Calu3 (cell line): Measurements from ENCODE around the gene SLC44A4. TPM values are rescaled to one million over a fixed set of nuclear protein-coding genes. Genes with fewer than 3 reads are reported as not detected.
A peak's percentile ranks its signal among the peaks of the same experiment; 100 is the strongest.

Experiments used
- BruUV-seq: library from RNA; stranded (reverse); fragments of 400-500 nt; replicated peaks from 2 replicates; lab custom pipeline; 2021; lab: Mats Ljungman, UMichigan
- CTCF ChIA-PET: fragments of 300-600 bp; sonication (Branson Sonifier 250); formaldehyde crosslinking; loops from one replicate; lab custom pipeline; 2022; ENCODE audit warnings: antibody characterized with exemption; lab: Charles Lee
- DNase-seq: peaks from one replicate; pipeline ENCODE4 v3.0.0; 2022
- H3K27ac Mint-ChIP-seq: one replicate; pipeline ENCODE4 v1.8.0; 2022; ENCODE audit warnings: mixed read lengths; ENCODE audit not compliant: unreplicated experiment
- H3K27me3 Mint-ChIP-seq: one replicate; pipeline ENCODE4 v1.8.0; 2022; ENCODE audit warnings: mixed read lengths; ENCODE audit not compliant: unreplicated experiment
- H3K36me3 Mint-ChIP-seq: one replicate; pipeline ENCODE4 v1.8.0; 2022; ENCODE audit warnings: mild to moderate bottlenecking, moderate library complexity, mixed read lengths; ENCODE audit not compliant: insufficient read depth, unreplicated experiment
- H3K4me1 Mint-ChIP-seq: one replicate; pipeline ENCODE4 v1.8.0; 2022; ENCODE audit warnings: mild to moderate bottlenecking, low read depth, mixed read lengths; ENCODE audit not compliant: unreplicated experiment
- H3K4me3 Mint-ChIP-seq: one replicate; pipeline ENCODE4 v1.8.0; 2022; ENCODE audit warnings: mild to moderate bottlenecking, low read depth, moderate library complexity, mixed read lengths; ENCODE audit not compliant: unreplicated experiment
- H3K9me3 Mint-ChIP-seq: one replicate; pipeline ENCODE4 v1.8.0; 2022; ENCODE audit warnings: low read depth, mixed read lengths; ENCODE audit not compliant: unreplicated experiment
- CTCF ChIP-seq: fragments of 200-600 bp; IDR thresholded peaks from one replicate; pipeline ENCODE4 v1.8.0; 2022; ENCODE audit warnings: antibody characterized with exemption; ENCODE audit not compliant: unreplicated experiment
- intact Hi-C: fragments of 100-400 bp; cut with micrococcal nuclease; formaldehyde crosslinking; loops from one replicate; pipeline ENCODE4 v1.10.0; 2022; ENCODE audit not compliant: unreplicated experiment
- total RNA-seq: library from RNA; stranded (reverse); gene quantifications from 2 replicates; pipeline ENCODE4 v1.2.3, GENCODE V29; 2022

SLC44A4 gene
- total RNA-seq, 1 experiment from 2014 or later, result 185 TPM

- no TSS peak for BruUV-seq
- DNase-seq, result peak; percentile 91
- CTCF ChIA-PET, result interaction anchor here (0.5 to 1.1 kb wide), 2 partner anchors 68 to 123 kb away, joined by 3 to 7 read pairs; partner anchors contain the start of gene CFB
- intact Hi-C loops, result no loop called here
- Mint-ChIP-seq H3K4me1 (peaks cover 49% of the 10 kb centered on the region), H3K36me3 (peaks cover 89% of the 10 kb centered on the region), H3K27me3 (no peaks in the 10 kb centered on the region), H3K27ac (peak overlapping the region; percentile 89), H3K9me3 (no peaks in the 10 kb centered on the region), H3K4me3 (peak overlapping the region; percentile 88)
- no peak for TF ChIP-seq CTCF
These were observed 1.1 kb downstream of the SLC44A4 start for GRCh38 chr6:31877651-31878161.

DNA sequence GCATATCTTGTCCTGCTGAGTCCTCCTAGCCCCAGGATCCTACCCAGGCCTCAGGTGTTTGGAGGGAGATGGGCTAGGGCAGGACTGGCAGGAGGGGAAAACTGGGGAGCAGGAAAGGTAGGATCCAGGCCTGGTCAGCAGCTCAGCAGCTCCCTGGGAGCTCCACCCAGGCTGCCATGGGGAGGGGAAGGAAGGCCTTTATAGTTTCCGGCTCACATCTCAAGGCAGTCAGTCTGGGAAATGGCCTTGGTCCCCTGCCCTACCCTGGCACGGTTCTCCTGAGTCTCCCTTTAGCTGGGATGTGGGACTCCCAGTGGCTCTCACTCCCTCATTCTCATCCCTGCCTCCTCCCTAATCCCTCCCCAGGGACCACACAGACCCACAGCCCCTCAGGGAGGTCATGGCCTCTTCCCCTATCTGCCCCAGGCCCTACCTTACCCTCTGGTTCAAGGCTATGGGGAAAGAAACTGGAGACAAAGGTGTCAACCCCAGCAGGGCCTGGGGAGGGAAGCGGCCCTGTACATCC, 1.6 kb downstream of the SLC44A4 start:
- intact Hi-C loops, result no loop called here
- H3K27me3 Mint-ChIP-seq, result no peaks in the 10 kb centered on the region
- no peaks in the 10 kb centered on the region for H3K9me3 Mint-ChIP-seq
- no peak for TF ChIP-seq CTCF
- peak overlapping the region; percentile 88 for H3K4me3 Mint-ChIP-seq
- CTCF ChIA-PET, result interaction anchor here (0.5 kb wide), 1 partner anchor 122 kb away, joined by 7 read pairs; no protein-coding TSS in a partner anchor
- peaks cover 84% of the 10 kb centered on the region for H3K36me3 Mint-ChIP-seq
- no TSS peak for BruUV-seq
- no peak for DNase-seq
- peak overlapping the region; percentile 89 for H3K27ac Mint-ChIP-seq
- H3K4me1 Mint-ChIP-seq, result peaks cover 49% of the 10 kb centered on the region

DNA sequence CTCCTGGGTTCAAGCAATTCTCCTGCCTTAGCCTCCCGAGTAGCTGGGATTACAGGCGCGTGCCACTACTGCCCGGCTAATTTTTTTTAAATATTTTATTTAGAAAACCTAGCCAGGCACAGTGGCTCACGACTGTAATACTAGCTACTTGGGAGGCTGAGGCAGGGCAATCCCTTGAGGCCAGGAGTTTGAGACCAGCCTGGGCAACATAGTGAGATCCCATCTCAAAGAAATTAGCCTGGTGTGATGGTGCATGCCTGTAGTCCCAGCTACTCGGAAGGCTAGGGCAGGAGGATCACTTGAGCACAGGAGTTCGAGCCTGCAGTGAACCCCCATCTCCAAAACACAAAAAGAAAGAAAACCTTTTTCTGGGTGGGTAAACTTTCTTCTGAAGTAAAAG, 2.4 kb downstream of the SLC44A4 start:
- TF ChIP-seq CTCF, result no peak

DNA sequence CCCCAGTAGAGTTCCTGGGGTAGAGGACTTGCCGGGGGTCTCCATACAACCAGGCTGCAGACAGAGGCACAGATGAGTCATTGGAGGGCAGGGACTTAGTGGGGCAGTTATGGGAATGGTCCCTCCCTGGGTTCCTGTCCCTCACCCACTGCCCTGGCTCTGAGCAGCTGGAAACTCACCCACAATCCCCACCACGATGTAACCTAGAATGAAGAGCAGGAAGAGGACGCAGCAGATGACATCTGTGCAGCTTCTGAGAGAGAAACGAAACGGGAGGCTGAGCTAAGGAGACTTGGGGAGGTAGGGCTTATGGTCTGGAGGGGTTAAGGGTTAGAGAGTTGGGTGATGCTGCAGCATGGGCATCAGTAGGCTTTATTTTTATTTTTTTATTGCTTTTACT, 2.9 kb downstream of the SLC44A4 start:
- Mint-ChIP-seq H3K4me3 (no peak overlapping the region), H3K27ac (no peak overlapping the region), H3K36me3 (peaks cover 74% of the 10 kb centered on the region), H3K4me1 (peaks cover 40% of the 10 kb centered on the region), H3K27me3 (no peaks in the 10 kb centered on the region), H3K9me3 (no peaks in the 10 kb centered on the region)
- intact Hi-C loops, result no loop called here
- BruUV-seq, result no TSS peak
- CTCF ChIA-PET, result interaction anchor here (1.3 kb wide), 1 partner anchor 12 kb away, joined by 3 read pairs; no protein-coding TSS in a partner anchor
- no peak for DNase-seq
- no peak for TF ChIP-seq CTCF

More for the DNA sequence above, 2.4 kb downstream of the SLC44A4 start:
- H3K36me3 Mint-ChIP-seq, result peaks cover 76% of the 10 kb centered on the region
- intact Hi-C loops, result no loop called here
- H3K27me3 Mint-ChIP-seq, result no peaks in the 10 kb centered on the region
- H3K4me3 Mint-ChIP-seq, result no peak overlapping the region
- no peaks in the 10 kb centered on the region for H3K9me3 Mint-ChIP-seq
- BruUV-seq, result no TSS peak
- CTCF ChIA-PET, result no interaction called here
- DNase-seq, result no peak
- peaks cover 45% of the 10 kb centered on the region for H3K4me1 Mint-ChIP-seq
- no peak overlapping the region for H3K27ac Mint-ChIP-seq
